ENCODE measurements around the gene MRPS6. TPM values are rescaled to one million over a fixed set of nuclear protein-coding genes. Genes with fewer than 3 reads are reported as not detected.
A peak's percentile ranks its signal among the peaks of the same experiment; 100 is the strongest.

The MRPS6 gene
- total RNA-seq, 1 donor from 2014 or later = 33.8 TPM

GRCh38 chr21:34071683-34072082, 1.7 kb upstream of the MRPS6 start:
- no peak for DNase-seq (ENCODE audit: low read depth)

- no peak for DNase-seq (ENCODE audit: low read depth)
Measured at GRCh38 chr21:34072145-34073031, 990 bp upstream of the MRPS6 start.

- DNase-seq (ENCODE audit: low read depth) = no peak
Measured at GRCh38 chr21:34073749-34074282, 438 bp downstream of the MRPS6 start.

- no peak for DNase-seq (ENCODE audit: low read depth)
Measured at GRCh38 chr21:34074283-34075090, 1.1 kb downstream of the MRPS6 start.

GRCh38 chr21:34075091-34075425, 1.7 kb downstream of the MRPS6 start:
- no peak for DNase-seq (ENCODE audit: low read depth)

GRCh38 chr21:34075760-34076660, 2.6 kb downstream of the MRPS6 start:
- DNase-seq (ENCODE audit: low read depth) = peak; percentile 37

GRCh38 chr21:34076835-34077234, 3.5 kb downstream of the MRPS6 start:
- no peak for DNase-seq (ENCODE audit: low read depth)

- no peak for DNase-seq (ENCODE audit: low read depth)
Measured at GRCh38 chr21:34077888-34078287, 4.5 kb downstream of the MRPS6 start.

- DNase-seq (ENCODE audit: low read depth) = peak; percentile 24
Measured at GRCh38 chr21:34078915-34079314, 5.5 kb downstream of the MRPS6 start.

- peak; percentile 33 for DNase-seq (ENCODE audit: low read depth)
Measured at GRCh38 chr21:34080710-34081109, 7.3 kb downstream of the MRPS6 start.

GRCh38 chr21:34082769-34083168, 9.4 kb downstream of the MRPS6 start:
- DNase-seq (ENCODE audit: low read depth) = no peak

- peak; percentile 48 for DNase-seq (ENCODE audit: low read depth)
Measured at GRCh38 chr21:34083357-34083756, 10.0 kb downstream of the MRPS6 start.

GRCh38 chr21:34085129-34085528, 11.8 kb downstream of the MRPS6 start:
- no peak for DNase-seq (ENCODE audit: low read depth)

- no peak for DNase-seq (ENCODE audit: low read depth)
Measured at GRCh38 chr21:34086887-34087306, 13.5 kb downstream of the MRPS6 start.

GRCh38 chr21:34088752-34089151, 15.4 kb downstream of the MRPS6 start:
- DNase-seq (ENCODE audit: low read depth) = no peak

- DNase-seq (ENCODE audit: low read depth) = no peak
Measured at GRCh38 chr21:34091032-34091431, 17.7 kb downstream of the MRPS6 start.

GRCh38 chr21:34091607-34092006, 18.2 kb downstream of the MRPS6 start:
- peak; percentile 29 for DNase-seq (ENCODE audit: low read depth)

- peak; percentile 22 for DNase-seq (ENCODE audit: low read depth)
Measured at GRCh38 chr21:34092262-34092921, 19.0 kb downstream of the MRPS6 start.

- DNase-seq (ENCODE audit: low read depth) = no peak
Measured at GRCh38 chr21:34093083-34093482, 19.7 kb downstream of the MRPS6 start.

- DNase-seq (ENCODE audit: low read depth) = no peak
Measured at GRCh38 chr21:34094949-34095348, 21.6 kb downstream of the MRPS6 start.

GRCh38 chr21:34097442-34097841, 24.1 kb downstream of the MRPS6 start:
- no peak for DNase-seq (ENCODE audit: low read depth)

Measured in renal cortical epithelial cell (primary cell).